Stimulated activated effector memory CD8-positive, alpha-beta T cell treated with anti-CD3 and anti-CD28 coated beads, Interleukin-12 subunit alpha, Interleukin-12 subunit beta, amount 100 ng/mL, for 72 hours (primary cell): Measurements from ENCODE around the gene LRP6.
"Not testable (repeated sequence)": the region's sequence is repeated elsewhere in the genome, so short reads cannot be mapped to it uniquely, and the experiment has no call there.

Experiments
- ATAC-seq: fragments of 150-1000 bp; cut with Tn5 transposase; 2 replicates; pipeline ENCODE4 v1.10.0; 2021
- DNase-seq, 2 donors: peaks; one replicate each; pipeline ENCODE4 v3.0.0; 2021 to 2022; ENCODE audit warnings: low spot score in 2 of 2
- H3K27ac Mint-ChIP-seq: one replicate; pipeline ENCODE4 v1.8.0; 2022; ENCODE audit warnings: mild to moderate bottlenecking, mixed read lengths
- H3K36me3 Mint-ChIP-seq: one replicate; pipeline ENCODE4 v1.8.0; 2022; ENCODE audit warnings: mild to moderate bottlenecking, mixed read lengths
- H3K4me1 Mint-ChIP-seq: one replicate; pipeline ENCODE4 v1.8.0; 2022; ENCODE audit warnings: mixed read lengths
- H3K4me3 Mint-ChIP-seq: one replicate; pipeline ENCODE4 v1.8.0; 2022; ENCODE audit warnings: mild to moderate bottlenecking, mixed read lengths
- H3K9me3 Mint-ChIP-seq: one replicate; pipeline ENCODE4 v1.8.0; 2022; ENCODE audit warnings: mixed read lengths

LRP6 gene

DNA sequence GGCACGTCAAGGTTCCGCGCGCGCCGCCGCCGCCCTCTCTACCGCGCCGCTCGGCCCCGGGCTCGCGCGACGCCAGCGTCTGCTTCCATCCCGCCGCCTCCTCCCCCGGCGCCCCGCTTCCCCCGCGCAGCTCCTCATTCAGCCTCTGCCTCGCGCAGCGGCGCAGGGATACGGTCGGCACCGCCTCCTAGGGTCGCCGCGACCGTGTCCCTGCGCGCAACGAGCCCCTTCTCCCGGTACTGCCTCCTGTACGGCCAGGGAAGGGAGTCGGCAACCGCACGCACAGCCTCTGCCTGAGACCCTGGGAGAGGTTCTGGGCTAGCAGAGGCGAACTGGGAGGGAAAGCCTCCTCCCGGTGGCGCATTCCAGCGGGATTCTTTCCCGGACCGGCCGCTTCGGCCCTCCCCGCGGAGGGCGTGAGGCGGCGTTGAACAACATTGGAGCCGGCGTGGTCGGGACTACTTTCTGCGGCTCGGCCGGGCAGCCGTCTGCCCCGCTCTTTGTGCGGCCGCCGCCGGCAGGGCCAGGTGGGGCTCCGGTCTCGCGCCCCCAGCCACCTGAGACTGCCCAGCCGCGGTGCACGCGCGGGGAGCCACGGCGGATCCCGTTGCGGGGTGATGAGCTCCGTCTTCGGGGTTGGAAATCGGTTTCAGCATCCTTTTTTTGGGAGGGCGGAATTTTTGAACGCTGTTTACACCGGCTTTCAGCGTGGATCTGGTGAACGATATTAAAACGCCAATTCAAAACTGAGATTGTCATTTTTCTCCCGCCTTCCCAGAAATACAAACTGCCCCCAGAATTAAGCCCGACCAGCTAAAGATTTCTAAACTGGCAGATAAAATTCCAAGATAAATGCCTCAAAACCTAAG lies at the start of gene LRP6:
Gene LRP6, minus strand, starts transcription at position 172 of the 869 bp plus-strand sequence. CDS start 309 bp downstream, outside the sequence.
- Mint-ChIP-seq H3K9me3 (no peaks in the 10 kb centered on the region), H3K4me1 (peaks cover 20% of the 10 kb centered on the region), H3K36me3 (no peaks in the 10 kb centered on the region), H3K27ac (no peak within 1 kb of the TSS), H3K4me3 (peak within 1 kb of the TSS; percentile 77)
- ATAC-seq, result peak; percentile 86
- peak; percentile 17 to 69 for DNase-seq

GRCh38 chr12:12315838-12316237 lies 49.0 kb upstream of the LRP6 start:
- ATAC-seq (no peak), DNase-seq (no peak)
- Mint-ChIP-seq H3K4me3 (no peak overlapping the region), H3K27ac (no peak overlapping the region), H3K4me1 (peaks cover 6% of the 10 kb centered on the region), H3K36me3 (no peaks in the 10 kb centered on the region), H3K9me3 (no peaks in the 10 kb centered on the region)

- DNase-seq, H3K4me1 Mint-ChIP-seq, H3K36me3 Mint-ChIP-seq, H3K27ac Mint-ChIP-seq, ATAC-seq, H3K9me3 Mint-ChIP-seq, H3K4me3 Mint-ChIP-seq: not testable (repeated sequence)
Measured at GRCh38 chr12:12310695-12311094, 43.9 kb upstream of the LRP6 start.

GRCh38 chr12:12305568-12306300 lies 38.9 kb upstream of the LRP6 start:
- no peak overlapping the region for H3K27ac Mint-ChIP-seq
- H3K9me3 Mint-ChIP-seq, result no peaks in the 10 kb centered on the region
- DNase-seq (no peak), ATAC-seq (peak; percentile 86)
- H3K4me1 Mint-ChIP-seq, result peaks cover 6% of the 10 kb centered on the region
- H3K36me3 Mint-ChIP-seq, result no peaks in the 10 kb centered on the region
- no peak overlapping the region for H3K4me3 Mint-ChIP-seq

GRCh38 chr12:12302976-12303375 lies 36.1 kb upstream of the LRP6 start:
- no peaks in the 10 kb centered on the region for H3K36me3 Mint-ChIP-seq
- H3K27ac Mint-ChIP-seq, result no peak overlapping the region
- DNase-seq (no peak), ATAC-seq (no peak)
- H3K4me1 Mint-ChIP-seq, result peaks cover 6% of the 10 kb centered on the region
- no peak overlapping the region for H3K4me3 Mint-ChIP-seq
- no peaks in the 10 kb centered on the region for H3K9me3 Mint-ChIP-seq

DNA sequence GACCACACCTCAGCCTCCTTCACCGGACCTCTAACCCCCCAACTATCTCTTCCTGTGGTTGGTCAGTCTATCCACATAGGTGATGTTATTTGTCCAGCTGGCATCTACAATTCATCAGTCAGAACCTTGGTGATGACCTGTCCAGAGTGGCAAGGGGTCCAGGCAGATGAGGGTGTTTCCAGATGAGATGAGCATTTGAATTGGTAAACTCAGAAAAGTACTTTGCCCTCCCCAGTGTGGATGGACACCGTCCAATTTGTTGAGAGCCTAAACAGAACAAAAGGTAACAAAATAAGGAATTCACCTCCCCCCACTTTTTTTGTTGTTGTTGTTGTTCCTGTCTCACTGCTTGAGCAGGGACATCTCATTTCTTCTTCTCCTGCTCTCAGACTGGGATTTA lies 34.3 kb upstream of the LRP6 start:
- H3K4me3 Mint-ChIP-seq, result no peak overlapping the region
- no peak for ATAC-seq

DNA sequence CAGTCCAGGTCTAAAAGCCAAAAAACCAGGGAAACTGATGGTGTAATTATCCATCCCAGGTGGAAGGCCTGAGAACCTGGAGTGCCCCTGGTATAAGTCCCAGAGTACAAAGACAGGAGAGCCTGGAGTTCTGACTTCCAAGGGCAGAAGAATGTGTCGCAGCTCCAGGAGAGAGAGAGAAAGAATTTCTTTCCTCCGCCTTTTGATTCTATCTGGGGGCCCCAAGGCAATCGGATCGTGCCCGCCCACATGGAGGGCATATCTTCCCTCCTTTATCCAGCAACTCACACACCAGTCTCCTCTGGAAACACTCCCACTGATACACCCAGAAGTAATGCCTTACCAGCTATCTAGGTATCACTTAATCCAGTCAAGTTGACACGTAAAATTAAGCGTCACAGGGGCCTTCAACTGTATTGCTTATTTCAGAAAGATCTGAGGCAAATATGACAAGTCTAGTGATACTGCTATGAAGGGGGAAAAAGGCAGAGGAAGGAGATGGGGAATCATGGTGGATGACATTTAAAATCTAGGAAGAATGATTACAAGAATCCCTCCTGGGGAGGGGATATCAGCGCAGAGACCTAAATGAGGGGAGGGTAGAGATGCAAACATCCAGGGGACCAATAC lies 30.5 kb upstream of the LRP6 start:
- H3K4me1 Mint-ChIP-seq, result no peaks in the 10 kb centered on the region
- no peak overlapping the region for H3K27ac Mint-ChIP-seq
- no peak overlapping the region for H3K4me3 Mint-ChIP-seq
- ATAC-seq (no peak), DNase-seq (no peak)
- H3K36me3 Mint-ChIP-seq, result no peaks in the 10 kb centered on the region
- no peaks in the 10 kb centered on the region for H3K9me3 Mint-ChIP-seq

More for the DNA sequence above, 34.3 kb upstream of the LRP6 start:
- Mint-ChIP-seq H3K9me3 (no peaks in the 10 kb centered on the region), H3K36me3 (no peaks in the 10 kb centered on the region), H3K27ac (no peak overlapping the region), H3K4me1 (peaks cover 6% of the 10 kb centered on the region)
- DNase-seq, result no peak

DNA sequence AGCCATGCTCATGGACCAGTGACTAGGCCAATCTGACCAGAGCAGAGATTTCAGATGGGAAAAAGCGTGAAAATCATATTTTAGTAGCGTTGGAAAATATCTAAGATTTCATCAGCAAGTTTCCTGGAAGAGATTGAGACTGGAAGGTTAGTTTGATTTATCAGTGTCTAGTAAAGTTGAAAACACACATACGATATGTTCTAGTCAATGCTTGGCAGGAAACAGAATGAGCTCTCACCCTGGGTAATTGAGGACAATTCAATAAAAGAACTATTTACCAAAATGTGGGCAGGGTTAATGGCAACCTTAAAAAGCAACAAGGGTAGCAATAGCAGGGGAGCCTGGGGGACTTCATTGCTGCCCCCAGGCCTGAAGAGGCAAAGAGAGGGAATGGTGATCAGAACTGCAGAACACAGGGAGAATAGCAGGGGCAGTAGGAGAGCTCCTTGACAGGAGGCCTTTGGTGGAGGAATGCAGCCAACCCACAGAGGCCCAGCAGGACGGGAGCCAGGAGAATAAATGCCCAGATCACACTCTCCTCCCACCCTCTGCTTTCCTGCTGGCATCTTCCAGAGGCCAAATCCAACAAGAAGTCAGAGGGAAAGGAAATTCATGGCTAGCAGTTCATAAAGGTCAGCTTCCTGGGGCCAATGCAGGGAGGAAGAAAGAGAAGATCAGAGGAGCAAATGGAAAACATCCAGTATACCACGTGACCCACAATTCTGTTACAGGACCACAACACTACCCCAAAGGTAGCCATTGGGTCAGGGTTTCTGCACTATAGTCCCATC lies 27.6 kb upstream of the LRP6 start:
- DNase-seq (no peak), ATAC-seq (no peak)
- no peak overlapping the region for H3K27ac Mint-ChIP-seq
- no peak overlapping the region for H3K4me3 Mint-ChIP-seq
- H3K4me1 Mint-ChIP-seq, result no peaks in the 10 kb centered on the region
- no peaks in the 10 kb centered on the region for H3K9me3 Mint-ChIP-seq
- no peaks in the 10 kb centered on the region for H3K36me3 Mint-ChIP-seq

- no peaks in the 10 kb centered on the region for H3K4me1 Mint-ChIP-seq
- no peaks in the 10 kb centered on the region for H3K9me3 Mint-ChIP-seq
- DNase-seq (no peak), ATAC-seq (no peak)
- no peak overlapping the region for H3K4me3 Mint-ChIP-seq
- H3K27ac Mint-ChIP-seq, result no peak overlapping the region
- no peaks in the 10 kb centered on the region for H3K36me3 Mint-ChIP-seq
Measured at GRCh38 chr12:12290206-12290605, 23.4 kb upstream of the LRP6 start.

DNA sequence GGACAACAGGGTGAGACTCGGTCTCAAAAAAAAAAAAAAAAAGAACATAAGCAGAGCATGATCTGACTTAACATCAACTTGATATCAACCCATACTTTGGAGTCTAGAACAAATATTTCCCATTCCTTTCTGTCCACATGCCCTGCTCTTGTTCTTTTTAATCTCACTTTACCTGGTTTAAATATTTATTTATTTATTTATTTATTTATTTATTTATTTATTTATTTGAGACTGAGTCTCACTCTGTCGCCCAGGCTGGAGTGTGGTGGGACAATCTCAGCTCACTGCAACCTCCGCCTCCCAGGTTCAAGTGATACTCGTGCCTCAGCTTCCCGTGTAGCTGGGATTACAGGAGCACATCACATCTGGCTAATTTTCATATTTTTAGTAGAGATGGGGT lies 19.6 kb upstream of the LRP6 start:
- Mint-ChIP-seq H3K36me3 (no peaks in the 10 kb centered on the region), H3K4me3 (no peak overlapping the region), H3K4me1 (no peaks in the 10 kb centered on the region), H3K27ac (no peak overlapping the region), H3K9me3 (no peaks in the 10 kb centered on the region)
- DNase-seq (no peak), ATAC-seq (no peak)

- Mint-ChIP-seq H3K4me3 (no peak overlapping the region), H3K4me1 (no peaks in the 10 kb centered on the region), H3K27ac (no peak overlapping the region), H3K9me3 (peaks cover under 1% of the 10 kb centered on the region), H3K36me3 (no peaks in the 10 kb centered on the region)
- ATAC-seq, result no peak
- no peak for DNase-seq
Measured at GRCh38 chr12:12282761-12283425, 16.0 kb upstream of the LRP6 start.

GRCh38 chr12:12282202-12282601 lies 15.4 kb upstream of the LRP6 start:
- Mint-ChIP-seq H3K27ac (no peak overlapping the region), H3K9me3 (peaks cover 3% of the 10 kb centered on the region), H3K4me3 (no peak overlapping the region), H3K4me1 (no peaks in the 10 kb centered on the region), H3K36me3 (no peaks in the 10 kb centered on the region)
- ATAC-seq, result no peak
- DNase-seq, result no peak

DNA sequence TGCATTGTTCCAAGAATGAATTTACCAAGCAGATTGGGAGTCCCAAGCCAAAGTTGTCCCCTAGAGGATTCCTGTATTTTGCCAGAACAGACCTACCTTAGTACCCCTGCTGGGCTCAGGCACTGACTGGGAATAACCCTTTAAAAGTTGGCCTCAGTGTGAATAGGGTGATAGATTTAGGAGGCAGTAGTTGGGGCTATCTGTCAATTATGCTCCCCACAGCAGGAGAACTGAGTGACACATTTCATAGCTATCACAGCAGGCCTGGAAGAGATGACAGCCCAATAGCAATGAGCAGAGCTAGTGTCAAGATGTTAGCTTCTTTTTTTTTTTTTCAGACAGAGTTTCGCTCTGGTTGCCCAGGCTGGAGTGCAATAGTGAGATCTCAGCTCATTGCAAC lies 14.3 kb upstream of the LRP6 start:
- H3K4me3 Mint-ChIP-seq, result no peak overlapping the region
- no peaks in the 10 kb centered on the region for H3K4me1 Mint-ChIP-seq
- peaks cover 3% of the 10 kb centered on the region for H3K9me3 Mint-ChIP-seq
- H3K27ac Mint-ChIP-seq, result no peak overlapping the region
- H3K36me3 Mint-ChIP-seq, result no peaks in the 10 kb centered on the region
- DNase-seq (no peak), ATAC-seq (no peak)

GRCh38 chr12:12278899-12279298 lies 12.1 kb upstream of the LRP6 start:
- Mint-ChIP-seq H3K4me3 (no peak overlapping the region), H3K9me3 (peaks cover 8% of the 10 kb centered on the region), H3K36me3 (no peaks in the 10 kb centered on the region), H3K4me1 (no peaks in the 10 kb centered on the region), H3K27ac (no peak overlapping the region)
- ATAC-seq, result no peak
- no peak for DNase-seq
